ENCODE measurements around the gene NEMP1. TPM values are rescaled to one million over a fixed set of nuclear protein-coding genes. Genes with fewer than 3 reads are reported as not detected.
A peak's percentile ranks its signal among the peaks of the same experiment; 100 is the strongest.

The NEMP1 gene
- total RNA-seq, 1 donor = 25.0 TPM

DNA sequence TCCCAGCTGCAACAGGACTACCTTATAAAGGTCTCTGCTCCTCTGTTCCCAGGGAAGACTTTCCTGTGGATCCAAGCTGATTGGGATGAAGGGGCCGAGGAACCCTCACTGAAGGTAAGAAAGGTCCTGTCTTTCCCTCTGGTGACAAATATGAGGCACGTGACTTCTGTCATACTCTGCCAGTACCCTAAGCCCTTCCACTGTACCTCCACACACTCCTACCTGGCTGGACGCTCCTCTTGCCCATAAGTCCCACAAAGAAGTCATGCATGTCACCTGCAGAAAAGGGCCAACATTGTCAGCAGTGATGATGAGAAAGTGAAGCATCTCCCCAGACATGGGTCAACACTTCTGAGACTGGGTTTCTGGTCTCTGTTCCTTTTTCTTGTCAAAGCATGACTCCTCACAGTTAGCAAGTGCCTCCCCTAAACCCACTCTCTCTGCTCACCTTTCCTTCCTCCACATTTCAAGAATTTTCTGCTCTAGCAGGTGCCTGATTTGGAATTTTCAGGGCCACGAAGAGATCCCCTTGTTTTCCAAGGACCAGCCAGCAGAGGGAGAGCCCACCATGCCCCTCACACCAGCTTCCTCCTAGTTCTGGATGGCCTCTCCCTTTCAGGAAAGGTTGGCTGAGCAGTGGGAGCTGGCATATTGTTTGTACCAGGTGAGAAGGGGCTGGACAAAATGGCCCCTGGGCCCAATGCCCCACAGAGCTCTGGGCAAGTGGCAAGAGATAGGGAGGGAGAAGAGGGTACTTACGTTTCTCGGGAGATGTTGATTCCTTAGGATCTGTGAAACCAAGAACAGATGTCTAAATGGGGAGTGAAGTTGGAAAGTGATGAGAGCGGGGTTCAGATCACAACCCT lies 65.8 kb downstream of the NEMP1 start:
- TF ChIP-seq, protein P1, sequence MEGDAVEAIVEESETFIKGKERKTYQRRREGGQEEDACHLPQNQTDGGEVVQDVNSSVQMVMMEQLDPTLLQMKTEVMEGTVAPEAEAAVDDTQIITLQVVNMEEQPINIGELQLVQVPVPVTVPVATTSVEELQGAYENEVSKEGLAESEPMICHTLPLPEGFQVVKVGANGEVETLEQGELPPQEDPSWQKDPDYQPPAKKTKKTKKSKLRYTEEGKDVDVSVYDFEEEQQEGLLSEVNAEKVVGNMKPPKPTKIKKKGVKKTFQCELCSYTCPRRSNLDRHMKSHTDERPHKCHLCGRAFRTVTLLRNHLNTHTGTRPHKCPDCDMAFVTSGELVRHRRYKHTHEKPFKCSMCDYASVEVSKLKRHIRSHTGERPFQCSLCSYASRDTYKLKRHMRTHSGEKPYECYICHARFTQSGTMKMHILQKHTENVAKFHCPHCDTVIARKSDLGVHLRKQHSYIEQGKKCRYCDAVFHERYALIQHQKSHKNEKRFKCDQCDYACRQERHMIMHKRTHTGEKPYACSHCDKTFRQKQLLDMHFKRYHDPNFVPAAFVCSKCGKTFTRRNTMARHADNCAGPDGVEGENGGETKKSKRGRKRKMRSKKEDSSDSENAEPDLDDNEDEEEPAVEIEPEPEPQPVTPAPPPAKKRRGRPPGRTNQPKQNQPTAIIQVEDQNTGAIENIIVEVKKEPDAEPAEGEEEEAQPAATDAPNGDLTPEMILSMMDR (IDR thresholded peaks at IDR 0.05; ENCODE audit: insufficient read depth, low read length) = no peak
- DNase-seq (ENCODE audit: low read depth) = no peak
- no peak overlapping the region for H3K4me3 ChIP-seq (ENCODE audit: low read depth, low read length)

GRCh38 chr12:57011438-57012424 lies 66.9 kb downstream of the NEMP1 start:
- TF ChIP-seq, protein P1 (IDR thresholded peaks at IDR 0.05; ENCODE audit: insufficient read depth, low read length) = no peak
- DNase-seq (ENCODE audit: low read depth) = no peak
- no peak overlapping the region for H3K4me3 ChIP-seq (ENCODE audit: low read depth, low read length)

- TF ChIP-seq, protein P1 (IDR thresholded peaks at IDR 0.05; ENCODE audit: insufficient read depth, low read length) = no peak
- no peak overlapping the region for H3K4me3 ChIP-seq (ENCODE audit: low read depth, low read length)
- DNase-seq (ENCODE audit: low read depth) = no peak
Observed at GRCh38 chr12:57010627-57011247, 67.9 kb downstream of the NEMP1 start.

GRCh38 chr12:57009949-57010626 lies 68.5 kb downstream of the NEMP1 start:
- H3K4me3 ChIP-seq (ENCODE audit: low read depth, low read length) = no peak overlapping the region
- TF ChIP-seq, protein P1 (IDR thresholded peaks at IDR 0.05; ENCODE audit: insufficient read depth, low read length) = no peak

GRCh38 chr12:57008178-57008577 lies 70.4 kb downstream of the NEMP1 start:
- TF ChIP-seq, protein P1 (IDR thresholded peaks at IDR 0.05; ENCODE audit: insufficient read depth, low read length) = peak; percentile 77
- DNase-seq (ENCODE audit: low read depth) = peak; percentile 84
- no peak overlapping the region for H3K4me3 ChIP-seq (ENCODE audit: low read depth, low read length)

More at GRCh38 chr12:57009949-57010626, 68.5 kb downstream of the NEMP1 start:
- DNase-seq (ENCODE audit: low read depth) = no peak

Measured in fibroblast of the aortic adventitia (primary cell).